ENCODE measurements around the gene KLHDC8A.

The KLHDC8A gene

DNA sequence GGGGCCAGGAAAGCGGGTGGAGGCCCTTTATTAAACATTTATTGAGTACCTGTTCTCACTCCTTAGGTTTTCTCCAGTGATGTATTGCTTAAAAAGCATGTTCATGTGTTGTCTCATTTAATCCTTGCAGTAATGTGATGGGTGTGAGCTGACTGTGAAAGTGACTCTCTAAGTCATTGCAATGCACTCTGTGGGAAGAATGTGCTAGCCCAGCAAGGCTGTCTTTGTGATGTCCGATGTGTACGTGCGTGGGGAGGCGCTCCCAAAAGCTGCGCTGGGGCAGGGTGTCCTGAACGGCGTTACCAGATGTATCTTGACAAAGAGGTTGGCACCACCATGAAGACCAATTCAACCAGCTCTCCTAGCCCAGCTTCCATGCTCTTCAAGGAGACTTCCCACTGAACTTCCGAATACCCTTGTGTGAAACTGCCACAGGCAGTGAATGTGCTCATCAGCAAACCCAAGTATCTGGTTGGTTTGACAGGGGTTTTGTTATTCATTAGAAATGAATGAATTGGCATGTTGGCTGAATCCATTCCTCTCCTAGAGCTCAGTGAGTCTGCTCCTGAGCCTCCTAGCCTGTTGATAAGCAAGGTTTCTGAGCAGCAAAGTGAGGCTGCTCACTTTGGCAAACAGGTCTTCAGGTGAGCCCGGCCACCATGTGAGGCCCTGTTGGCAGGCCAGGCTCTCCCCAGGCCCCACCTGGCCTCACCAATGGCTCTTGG is 63.2 kb downstream of the KLHDC8A start:
- FAIRE-seq, result no peak

GRCh38 chr1:205291596-205291995 is 65.1 kb downstream of the KLHDC8A start:
- FAIRE-seq, result no peak

GRCh38 chr1:205287767-205288559 is 68.8 kb downstream of the KLHDC8A start:
- FAIRE-seq, result no peak

DNA sequence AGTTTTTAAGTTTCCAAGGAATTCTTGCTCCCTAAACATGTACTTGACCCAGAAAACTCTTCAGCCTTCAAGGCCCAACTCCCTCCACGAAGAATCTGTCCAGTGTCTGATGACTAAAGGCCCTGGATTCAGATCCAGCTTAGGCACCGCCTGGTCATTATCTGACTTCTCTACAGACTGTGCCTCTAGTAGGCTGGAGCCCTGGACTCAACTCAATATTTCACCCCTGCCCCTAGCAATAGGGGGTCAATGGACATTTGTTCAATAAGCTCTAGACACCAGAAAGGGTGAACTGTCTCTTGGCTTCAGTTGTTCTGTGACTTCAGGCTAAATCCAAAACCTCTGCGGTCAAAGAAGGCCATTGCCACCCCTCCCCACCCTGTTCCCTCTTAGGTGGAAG is 69.6 kb downstream of the KLHDC8A start:
- FAIRE-seq, result no peak

- no peak for FAIRE-seq
Observed at GRCh38 chr1:205286335-205286950, 70.3 kb downstream of the KLHDC8A start.

All from A204.1 (cell line).